K562 (cell line): ENCODE results near the gene SOS1. TPM values are rescaled to one million over a fixed set of nuclear protein-coding genes. Genes with fewer than 3 reads are reported as not detected.
A peak's percentile ranks its signal among the peaks of the same experiment; 100 is the strongest.

Source experiments
- BCL6 ChIP-seq: fragments of 250-450 bp; sonication (Bioruptor Pico); IDR thresholded peaks from 2 replicates; pipeline ENCODE4 v1.4.0; 2020
- CCNT2 ChIP-seq: IDR thresholded peaks from 2 replicates; pipeline ENCODE4 v1.6.1; 2011; ENCODE audit warnings: borderline replicate concordance, low read depth, mild to moderate bottlenecking, moderate library complexity, mixed read lengths, low read length; ENCODE audit not compliant: insufficient read length; ENCODE audit errors: extremely low read depth
- E2F1 ChIP-seq: sonication (generic); formaldehyde crosslinking; IDR thresholded peaks from 2 replicates; pipeline ENCODE4 v1.8.1; 2023; ENCODE audit warnings: mild to moderate bottlenecking, missing genetic modification reagents, moderate library complexity
- FOXA1 ChIP-seq: fragments of 450-650 bp; IDR thresholded peaks from 2 replicates; pipeline ENCODE4 v1.6.1; 2016; ENCODE audit warnings: mild to moderate bottlenecking, borderline replicate concordance
- HSF4 ChIP-seq: fragments of 250-450 bp; sonication (Bioruptor Pico); IDR thresholded peaks from 2 replicates; pipeline ENCODE4 v2.1.2; 2022; ENCODE audit warnings: mild to moderate bottlenecking, moderate library complexity, borderline replicate concordance
- MEIS2 ChIP-seq: fragments of 450-650 bp; IDR thresholded peaks from 2 replicates; pipeline ENCODE4 v1.6.1; 2014; ENCODE audit warnings: mild to moderate bottlenecking; ENCODE audit not compliant: partially characterized antibody
- POLR2B ChIP-seq: fragments of 450-650 bp; IDR thresholded peaks from 2 replicates; pipeline ENCODE4 v1.6.1; 2018; ENCODE audit warnings: low read depth; ENCODE audit not compliant: partially characterized antibody
- POLR2H ChIP-seq: IDR thresholded peaks from 2 replicates; pipeline ENCODE4 v1.6.1; 2016; ENCODE audit warnings: missing genetic modification characterization, low read depth, mild to moderate bottlenecking, control low read depth, missing compliant biosample characterization, moderate library complexity
- RFX5 ChIP-seq: IDR thresholded peaks from 2 replicates; pipeline ENCODE4 v1.6.1; 2011; ENCODE audit warnings: low read depth, mild to moderate bottlenecking, improper control_type of control experiment, low read length
- TRIM28 ChIP-seq: fragments of 450-650 bp; IDR thresholded peaks from 2 replicates; pipeline ENCODE4 v1.6.1; 2017
- ZKSCAN1 ChIP-seq: fragments of 150-350 bp; IDR thresholded peaks from 2 replicates; pipeline ENCODE4 v1.6.1; 2016; ENCODE audit warnings: low read depth, low read length
- ZNF217 ChIP-seq: sonication (generic); formaldehyde crosslinking; IDR thresholded peaks from 2 replicates; pipeline ENCODE4 v1.8.0; 2022; ENCODE audit warnings: mild to moderate bottlenecking, missing genetic modification reagents
- polyA plus RNA-seq, 8 experiments: library from polyadenylated mRNA; depleted of rRNA in 4 of 8; stranded (reverse) in 5 of 8; unstranded in 3 of 8; fragments of >200 nt; fragmentation: Nextera tagmentation in 2 of 8; fragmentation: Illumina TruSeq in 1 of 8; extraction: Ambion mirVana in 2 of 8; extraction: Trizol in 1 of 8; gene quantifications; 2 replicates each; pipeline versions ENCODE4 v1.2.1 to v1.2.3, GENCODE V29; 2011 to 2014; ENCODE audit warnings: inconsistent platforms in 1 of 8, missing spikeins in 1 of 8
- total RNA-seq, 7 experiments: library from RNA; depleted of rRNA in 6 of 7; stranded (reverse); fragments of >200 nt in 6 of 7; fragmentation: Illumina TruSeq in 2 of 7; extraction: Trizol in 2 of 7; gene quantifications; 2 replicates each; pipeline versions ENCODE4 v1.2.1 to v1.2.3, GENCODE V29; 2011 to 2021; ENCODE audit warnings: low replicate concordance in 1 of 7
- TF ChIP-seq, protein P1 (sequence below): sonication (generic); formaldehyde crosslinking; IDR thresholded peaks from 2 replicates; pipeline ENCODE4 v1.8.0; 2022; ENCODE audit warnings: mild to moderate bottlenecking, missing genetic modification reagents
- TF ChIP-seq, protein P2 (sequence below): fragments of 450-650 bp; IDR thresholded peaks from 2 replicates; pipeline ENCODE4 v1.6.1; 2018; ENCODE audit warnings: mild to moderate bottlenecking, low read depth; ENCODE audit not compliant: partially characterized antibody
- TF ChIP-seq, protein P3 (sequence below): sonication (generic); formaldehyde crosslinking; IDR thresholded peaks from 2 replicates; pipeline ENCODE4 v1.8.0; 2023; ENCODE audit warnings: missing genetic modification reagents, mild to moderate bottlenecking, borderline replicate concordance
- TF ChIP-seq, protein P4 (sequence below): fragments of 450-650 bp; formaldehyde crosslinking; IDR thresholded peaks from 2 replicates; pipeline ENCODE4 v1.4.0; 2020; ENCODE audit warnings: mild to moderate bottlenecking, moderate library complexity

SOS1 gene
- total and polyA plus RNA-seq, 9 of the 15 experiments (the other 6 are each of a cell fraction or from before 2014, with no cell fraction given): 2.5 to 27.1 (median 16.3) TPM

DNA sequence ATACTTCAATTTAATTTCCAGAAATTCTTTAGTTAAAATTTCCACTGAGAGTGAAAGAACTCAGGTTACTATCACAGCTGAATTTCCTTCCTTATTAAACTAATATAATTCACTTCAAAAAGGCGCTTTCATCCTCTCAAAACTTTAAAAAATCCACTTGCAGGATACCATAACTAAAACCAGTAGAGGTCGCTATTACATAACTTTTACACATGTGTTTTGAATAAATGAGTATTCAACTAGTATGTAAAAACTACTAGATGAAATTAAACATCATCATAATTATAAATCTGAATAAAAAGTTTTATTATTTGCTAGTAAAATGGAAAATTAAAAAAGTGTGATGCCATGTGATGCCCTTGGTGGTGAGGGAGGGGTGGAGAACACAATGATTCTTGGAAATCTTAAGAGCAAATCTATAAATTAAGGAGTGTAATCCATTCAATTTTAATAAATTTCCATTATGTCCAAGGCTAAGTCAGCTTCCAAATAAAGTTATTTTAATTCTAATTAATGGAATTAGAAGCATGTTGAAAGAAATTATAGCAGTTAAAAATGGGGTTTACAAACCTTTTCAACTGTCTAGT is 61.4 kb downstream of the SOS1 start (continued):
- TF ChIP-seq, protein P1, sequence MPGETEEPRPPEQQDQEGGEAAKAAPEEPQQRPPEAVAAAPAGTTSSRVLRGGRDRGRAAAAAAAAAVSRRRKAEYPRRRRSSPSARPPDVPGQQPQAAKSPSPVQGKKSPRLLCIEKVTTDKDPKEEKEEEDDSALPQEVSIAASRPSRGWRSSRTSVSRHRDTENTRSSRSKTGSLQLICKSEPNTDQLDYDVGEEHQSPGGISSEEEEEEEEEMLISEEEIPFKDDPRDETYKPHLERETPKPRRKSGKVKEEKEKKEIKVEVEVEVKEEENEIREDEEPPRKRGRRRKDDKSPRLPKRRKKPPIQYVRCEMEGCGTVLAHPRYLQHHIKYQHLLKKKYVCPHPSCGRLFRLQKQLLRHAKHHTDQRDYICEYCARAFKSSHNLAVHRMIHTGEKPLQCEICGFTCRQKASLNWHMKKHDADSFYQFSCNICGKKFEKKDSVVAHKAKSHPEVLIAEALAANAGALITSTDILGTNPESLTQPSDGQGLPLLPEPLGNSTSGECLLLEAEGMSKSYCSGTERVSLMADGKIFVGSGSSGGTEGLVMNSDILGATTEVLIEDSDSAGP (CRISPR knock-in tag): no peak
- no peak for TF ChIP-seq CCNT2
- TF ChIP-seq ZNF217 (CRISPR knock-in tag): no peak
- TF ChIP-seq, protein P2, sequence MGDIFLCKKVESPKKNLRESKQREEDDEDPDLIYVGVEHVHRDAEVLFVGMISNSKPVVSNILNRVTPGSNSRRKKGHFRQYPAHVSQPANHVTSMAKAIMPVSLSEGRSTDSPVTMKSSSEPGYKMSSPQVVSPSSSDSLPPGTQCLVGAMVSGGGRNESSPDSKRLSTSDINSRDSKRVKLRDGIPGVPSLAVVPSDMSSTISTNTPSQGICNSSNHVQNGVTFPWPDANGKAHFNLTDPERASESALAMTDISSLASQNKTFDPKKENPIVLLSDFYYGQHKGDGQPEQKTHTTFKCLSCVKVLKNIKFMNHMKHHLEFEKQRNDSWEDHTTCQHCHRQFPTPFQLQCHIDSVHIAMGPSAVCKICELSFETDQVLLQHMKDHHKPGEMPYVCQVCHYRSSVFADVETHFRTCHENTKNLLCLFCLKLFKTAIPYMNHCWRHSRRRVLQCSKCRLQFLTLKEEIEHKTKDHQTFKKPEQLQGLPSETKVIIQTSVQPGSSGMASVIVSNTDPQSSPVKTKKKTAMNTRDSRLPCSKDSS: no peak
- TF ChIP-seq POLR2H (tag): peak; percentile 33; the same call in 1 of the 2 replicates
- TF ChIP-seq RFX5: peak; percentile 32; the same call in 1 of the 2 replicates
- TF ChIP-seq MEIS2: no peak
- no peak for TF ChIP-seq E2F1
- no peak for TF ChIP-seq POLR2B
- no peak for TF ChIP-seq TRIM28
- no peak for TF ChIP-seq HSF4
- TF ChIP-seq FOXA1: no peak
- TF ChIP-seq, protein P3, sequence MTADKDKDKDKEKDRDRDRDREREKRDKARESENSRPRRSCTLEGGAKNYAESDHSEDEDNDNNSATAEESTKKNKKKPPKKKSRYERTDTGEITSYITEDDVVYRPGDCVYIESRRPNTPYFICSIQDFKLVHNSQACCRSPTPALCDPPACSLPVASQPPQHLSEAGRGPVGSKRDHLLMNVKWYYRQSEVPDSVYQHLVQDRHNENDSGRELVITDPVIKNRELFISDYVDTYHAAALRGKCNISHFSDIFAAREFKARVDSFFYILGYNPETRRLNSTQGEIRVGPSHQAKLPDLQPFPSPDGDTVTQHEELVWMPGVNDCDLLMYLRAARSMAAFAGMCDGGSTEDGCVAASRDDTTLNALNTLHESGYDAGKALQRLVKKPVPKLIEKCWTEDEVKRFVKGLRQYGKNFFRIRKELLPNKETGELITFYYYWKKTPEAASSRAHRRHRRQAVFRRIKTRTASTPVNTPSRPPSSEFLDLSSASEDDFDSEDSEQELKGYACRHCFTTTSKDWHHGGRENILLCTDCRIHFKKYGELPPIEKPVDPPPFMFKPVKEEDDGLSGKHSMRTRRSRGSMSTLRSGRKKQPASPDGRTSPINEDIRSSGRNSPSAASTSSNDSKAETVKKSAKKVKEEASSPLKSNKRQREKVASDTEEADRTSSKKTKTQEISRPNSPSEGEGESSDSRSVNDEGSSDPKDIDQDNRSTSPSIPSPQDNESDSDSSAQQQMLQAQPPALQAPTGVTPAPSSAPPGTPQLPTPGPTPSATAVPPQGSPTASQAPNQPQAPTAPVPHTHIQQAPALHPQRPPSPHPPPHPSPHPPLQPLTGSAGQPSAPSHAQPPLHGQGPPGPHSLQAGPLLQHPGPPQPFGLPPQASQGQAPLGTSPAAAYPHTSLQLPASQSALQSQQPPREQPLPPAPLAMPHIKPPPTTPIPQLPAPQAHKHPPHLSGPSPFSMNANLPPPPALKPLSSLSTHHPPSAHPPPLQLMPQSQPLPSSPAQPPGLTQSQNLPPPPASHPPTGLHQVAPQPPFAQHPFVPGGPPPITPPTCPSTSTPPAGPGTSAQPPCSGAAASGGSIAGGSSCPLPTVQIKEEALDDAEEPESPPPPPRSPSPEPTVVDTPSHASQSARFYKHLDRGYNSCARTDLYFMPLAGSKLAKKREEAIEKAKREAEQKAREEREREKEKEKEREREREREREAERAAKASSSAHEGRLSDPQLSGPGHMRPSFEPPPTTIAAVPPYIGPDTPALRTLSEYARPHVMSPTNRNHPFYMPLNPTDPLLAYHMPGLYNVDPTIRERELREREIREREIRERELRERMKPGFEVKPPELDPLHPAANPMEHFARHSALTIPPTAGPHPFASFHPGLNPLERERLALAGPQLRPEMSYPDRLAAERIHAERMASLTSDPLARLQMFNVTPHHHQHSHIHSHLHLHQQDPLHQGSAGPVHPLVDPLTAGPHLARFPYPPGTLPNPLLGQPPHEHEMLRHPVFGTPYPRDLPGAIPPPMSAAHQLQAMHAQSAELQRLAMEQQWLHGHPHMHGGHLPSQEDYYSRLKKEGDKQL: no peak
- no peak for TF ChIP-seq ZKSCAN1
- TF ChIP-seq BCL6 (CRISPR knock-in tag): no peak
- TF ChIP-seq, protein P4, sequence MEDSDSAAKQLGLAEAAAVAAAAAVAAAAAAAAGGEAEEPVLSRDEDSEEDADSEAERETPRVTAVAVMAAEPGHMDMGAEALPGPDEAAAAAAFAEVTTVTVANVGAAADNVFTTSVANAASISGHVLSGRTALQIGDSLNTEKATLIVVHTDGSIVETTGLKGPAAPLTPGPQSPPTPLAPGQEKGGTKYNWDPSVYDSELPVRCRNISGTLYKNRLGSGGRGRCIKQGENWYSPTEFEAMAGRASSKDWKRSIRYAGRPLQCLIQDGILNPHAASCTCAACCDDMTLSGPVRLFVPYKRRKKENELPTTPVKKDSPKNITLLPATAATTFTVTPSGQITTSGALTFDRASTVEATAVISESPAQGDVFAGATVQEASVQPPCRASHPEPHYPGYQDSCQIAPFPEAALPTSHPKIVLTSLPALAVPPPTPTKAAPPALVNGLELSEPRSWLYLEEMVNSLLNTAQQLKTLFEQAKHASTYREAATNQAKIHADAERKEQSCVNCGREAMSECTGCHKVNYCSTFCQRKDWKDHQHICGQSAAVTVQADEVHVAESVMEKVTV (CRISPR knock-in tag): peak; percentile 78
